Activated CD4-positive, alpha-beta T cell treated with anti-CD3 and anti-CD28 coated beads, Interleukin-2, amount 50 U/mL, for 16 hours (primary cell): Measurements from ENCODE around the gene USP31.
A peak's percentile ranks its signal among the peaks of the same experiment; 100 is the strongest.
"Not testable (repeated sequence)": the region's sequence is repeated elsewhere in the genome, so short reads cannot be mapped to it uniquely, and the experiment has no call there.

Experiments used
- DNase-seq: peaks from one replicate; pipeline ENCODE4 v3.0.0-alpha.2; 2020

The USP31 gene

DNA sequence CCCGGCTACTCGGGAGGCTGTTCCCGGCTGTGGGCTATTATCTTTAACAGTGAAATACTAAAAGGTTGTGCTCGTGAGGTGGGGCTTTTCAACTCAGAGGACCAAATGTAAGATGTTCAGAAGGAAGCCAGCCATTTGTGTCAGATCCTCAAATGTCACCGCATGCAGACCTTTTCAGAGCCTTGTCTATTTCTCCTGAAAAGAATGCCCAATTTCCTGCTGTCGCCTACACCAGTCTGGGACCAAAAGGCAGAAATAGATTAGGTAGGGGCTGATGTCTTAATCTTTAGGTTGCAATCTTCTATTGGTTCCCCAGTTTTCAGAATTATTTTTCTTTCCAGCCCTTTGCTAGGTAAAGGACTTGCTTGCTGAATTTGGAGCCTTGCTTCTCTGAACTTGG, 8.9 kb upstream of the USP31 start:
- DNase-seq = no peak

DNA sequence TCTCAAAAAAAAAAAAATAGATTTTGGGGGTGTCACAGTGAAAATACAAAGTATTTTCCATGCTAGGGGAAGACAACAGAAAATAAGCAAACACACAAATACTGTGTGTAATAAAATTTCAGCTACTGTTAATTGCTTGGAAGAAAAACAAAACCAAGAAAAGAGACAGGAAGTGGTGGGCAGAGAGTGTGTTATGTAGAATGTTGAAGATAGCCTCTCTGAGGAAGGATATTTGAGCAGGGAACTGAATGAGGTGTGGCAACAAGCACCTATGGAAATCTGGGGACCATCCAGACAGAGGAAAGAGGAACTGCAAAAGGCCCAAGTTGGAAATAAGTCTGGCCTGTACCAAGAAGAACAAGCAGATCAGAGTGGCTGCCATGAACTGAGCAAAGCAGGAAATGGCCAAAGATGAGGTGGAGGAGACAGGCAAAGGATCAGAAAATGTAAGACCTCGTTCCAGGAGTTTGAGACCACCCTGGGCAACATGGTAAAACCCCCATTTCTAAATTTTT, 7.8 kb upstream of the USP31 start:
- DNase-seq = no peak

DNA sequence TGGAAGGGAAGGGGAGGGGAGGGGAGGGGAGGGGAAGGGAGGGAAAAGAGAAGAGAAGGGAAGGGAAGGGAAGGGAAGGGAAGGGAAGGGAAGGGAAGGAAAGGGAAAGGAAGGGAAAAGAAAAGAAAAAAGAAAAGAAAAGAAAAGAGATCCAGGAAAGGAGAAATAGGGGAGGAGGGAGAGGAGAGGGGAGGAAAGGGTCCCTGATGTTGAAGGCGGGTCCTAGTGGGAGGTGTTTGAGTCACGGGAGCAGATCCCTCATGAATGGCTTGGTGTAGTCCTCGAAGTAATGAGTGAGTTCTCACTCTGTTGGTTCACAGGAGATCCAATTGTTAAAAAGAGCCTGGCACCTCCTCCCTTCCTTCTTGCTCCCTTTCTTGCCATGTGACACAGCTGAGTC, 6.9 kb upstream of the USP31 start:
- DNase-seq = no peak

DNA sequence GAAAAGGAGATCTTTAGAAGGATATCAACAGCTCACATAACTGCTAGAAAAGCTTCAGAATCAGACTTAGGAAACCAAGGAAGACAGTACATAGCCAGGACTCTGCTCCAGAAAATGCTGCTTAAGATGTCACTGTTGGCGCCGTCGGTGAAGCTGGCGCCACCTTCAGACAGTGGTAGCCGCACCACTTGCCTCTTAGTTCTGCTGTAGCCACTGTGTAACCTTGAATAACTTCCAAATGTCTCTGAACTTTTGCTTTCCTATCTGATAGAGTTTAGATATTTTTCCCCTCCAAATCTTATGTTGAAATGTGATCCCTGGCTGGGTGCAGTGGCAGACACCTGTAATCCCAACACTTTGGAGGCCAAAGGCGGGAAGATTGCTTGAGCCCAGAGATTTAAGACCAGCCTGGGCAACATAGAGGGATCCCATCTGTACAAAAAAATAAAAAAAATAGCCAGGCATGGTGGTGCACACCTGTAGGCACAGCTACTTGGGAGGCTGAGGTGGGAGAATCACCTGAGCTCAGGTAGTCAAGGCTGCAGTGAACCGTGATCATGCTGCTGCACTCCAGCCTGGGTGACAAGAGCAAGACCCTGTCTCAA, 6.3 kb upstream of the USP31 start:
- DNase-seq = peak; percentile 19

DNA sequence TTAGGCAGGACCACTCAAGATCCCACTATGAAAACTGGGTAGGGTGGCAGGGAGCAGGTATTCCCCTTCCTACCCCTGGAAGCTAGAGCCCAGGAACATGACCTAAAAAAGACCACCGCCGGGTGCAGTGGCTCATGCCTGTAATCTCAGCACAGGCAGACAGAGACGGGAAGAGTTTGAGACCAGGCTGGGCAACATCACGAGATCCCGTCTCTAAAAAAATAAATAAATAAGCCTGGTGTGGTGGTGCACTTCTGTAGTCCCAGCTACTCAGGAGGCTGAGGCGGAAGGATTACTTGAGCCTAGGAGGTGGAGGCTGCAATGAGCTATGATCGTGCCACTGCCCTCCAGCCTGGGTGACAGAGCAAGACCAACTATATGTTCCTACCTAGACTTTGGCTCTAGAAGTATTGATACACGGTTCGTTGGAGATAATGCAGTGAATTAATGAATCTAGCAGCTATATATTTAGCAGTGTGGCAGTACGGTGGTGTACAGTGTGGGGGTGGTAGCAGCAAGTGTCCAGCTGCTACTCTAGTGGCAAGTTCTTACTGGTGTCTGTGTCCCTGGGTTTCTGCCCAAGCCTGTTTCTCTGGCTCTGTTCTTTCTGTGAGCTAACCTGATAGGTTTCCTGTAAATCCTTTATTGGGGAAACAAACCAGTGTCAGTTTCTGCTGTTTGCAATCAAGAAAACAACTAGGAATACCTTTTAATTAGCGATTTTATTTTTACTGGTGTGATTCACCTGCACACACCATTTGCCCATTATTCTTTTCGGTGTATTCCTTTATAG, 3.3 kb upstream of the USP31 start:
- DNase-seq = no peak

DNA sequence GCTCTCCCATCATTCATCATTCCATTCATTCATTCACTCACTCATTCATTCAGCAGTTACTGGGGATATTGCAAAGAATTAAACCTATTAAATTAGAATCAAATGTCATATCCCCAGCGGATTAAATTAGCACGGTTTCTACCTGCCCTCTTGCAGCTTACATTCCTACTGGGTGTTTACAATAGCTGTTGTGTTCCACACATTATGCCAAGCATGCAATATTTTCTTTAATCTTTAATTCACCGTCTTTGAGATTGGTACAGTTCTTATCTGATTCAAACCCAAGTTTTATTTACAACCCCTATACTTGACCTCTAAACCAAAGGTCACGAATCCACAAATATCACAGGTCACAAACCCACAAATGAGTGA, 727 bp upstream of the USP31 start:
- no peak for DNase-seq

DNA sequence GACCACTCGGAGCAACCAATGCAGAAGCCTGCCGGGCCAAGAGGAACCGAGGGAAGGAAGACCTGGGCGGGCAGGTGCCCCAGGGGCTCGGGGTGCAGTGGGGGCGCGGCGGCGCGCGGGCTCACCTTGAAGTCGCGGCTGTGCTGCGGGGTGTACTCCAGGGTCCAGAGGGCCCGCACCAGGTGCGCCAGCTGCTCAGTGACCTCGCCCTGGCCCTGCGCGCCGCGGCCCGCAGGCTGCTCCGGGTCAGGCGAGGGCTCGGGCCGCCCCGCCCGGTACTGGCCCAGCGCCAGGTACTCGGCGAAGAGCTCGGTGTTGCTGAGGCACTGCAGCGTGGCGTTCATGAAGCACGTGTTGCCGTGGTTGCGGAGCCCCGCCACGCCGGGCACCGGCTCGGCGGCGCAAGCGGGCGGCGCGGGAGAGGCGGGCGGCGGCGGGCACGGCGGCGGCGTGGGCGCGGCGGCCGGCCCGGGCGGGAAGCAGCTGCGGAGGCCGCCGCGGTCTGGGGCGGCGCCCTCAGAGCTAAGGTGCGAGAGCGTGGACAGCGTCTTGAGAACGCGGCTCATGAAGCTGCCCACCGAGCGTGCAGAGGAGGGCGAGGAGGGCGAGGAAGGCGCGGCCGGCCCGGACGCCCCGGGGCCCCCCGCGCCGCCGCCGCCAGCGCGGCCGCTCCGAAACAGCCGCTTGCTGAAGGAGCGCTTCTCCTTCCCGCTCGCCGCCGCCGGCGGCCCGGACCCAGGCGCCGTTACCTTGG, 562 bp downstream of the USP31 start:
- peak; percentile 27 for DNase-seq

DNA sequence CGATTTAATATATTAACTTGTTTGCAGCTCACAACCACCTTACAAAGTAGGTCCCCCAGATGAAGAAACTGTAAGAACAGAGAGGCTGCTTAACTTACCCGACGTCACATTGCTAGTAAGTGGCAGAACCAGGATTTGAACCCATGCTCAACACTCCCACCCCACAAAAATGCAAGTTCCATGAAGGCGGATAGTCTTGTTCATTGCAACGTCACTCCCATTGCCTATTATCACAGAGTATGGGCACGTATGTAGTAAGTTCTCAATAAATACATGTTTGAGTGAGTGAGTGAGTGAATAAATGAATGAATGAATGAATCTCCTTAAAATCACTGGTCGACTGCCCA, 1.1 kb downstream of the USP31 start:
- no peak for DNase-seq

DNA sequence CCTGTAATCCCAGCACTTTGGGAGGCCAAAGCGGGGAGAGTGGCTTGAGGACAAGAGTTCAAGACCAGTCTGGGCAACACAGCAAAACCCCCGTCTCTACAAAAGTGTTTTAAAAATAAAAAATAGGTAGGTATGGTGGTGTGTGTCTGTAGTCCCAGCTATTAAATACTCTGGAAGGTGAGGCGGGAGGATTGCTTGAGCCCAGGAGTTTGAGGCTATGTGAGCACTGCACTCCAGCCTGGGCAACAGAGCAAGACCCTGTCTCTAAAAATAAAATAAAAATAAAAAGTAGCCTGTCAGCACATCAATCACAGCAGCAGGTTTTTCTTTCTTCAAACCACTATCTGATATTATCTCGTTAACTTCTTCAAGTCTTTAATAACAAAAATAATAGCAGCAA, 1.6 kb downstream of the USP31 start:
- no peak for DNase-seq

DNA sequence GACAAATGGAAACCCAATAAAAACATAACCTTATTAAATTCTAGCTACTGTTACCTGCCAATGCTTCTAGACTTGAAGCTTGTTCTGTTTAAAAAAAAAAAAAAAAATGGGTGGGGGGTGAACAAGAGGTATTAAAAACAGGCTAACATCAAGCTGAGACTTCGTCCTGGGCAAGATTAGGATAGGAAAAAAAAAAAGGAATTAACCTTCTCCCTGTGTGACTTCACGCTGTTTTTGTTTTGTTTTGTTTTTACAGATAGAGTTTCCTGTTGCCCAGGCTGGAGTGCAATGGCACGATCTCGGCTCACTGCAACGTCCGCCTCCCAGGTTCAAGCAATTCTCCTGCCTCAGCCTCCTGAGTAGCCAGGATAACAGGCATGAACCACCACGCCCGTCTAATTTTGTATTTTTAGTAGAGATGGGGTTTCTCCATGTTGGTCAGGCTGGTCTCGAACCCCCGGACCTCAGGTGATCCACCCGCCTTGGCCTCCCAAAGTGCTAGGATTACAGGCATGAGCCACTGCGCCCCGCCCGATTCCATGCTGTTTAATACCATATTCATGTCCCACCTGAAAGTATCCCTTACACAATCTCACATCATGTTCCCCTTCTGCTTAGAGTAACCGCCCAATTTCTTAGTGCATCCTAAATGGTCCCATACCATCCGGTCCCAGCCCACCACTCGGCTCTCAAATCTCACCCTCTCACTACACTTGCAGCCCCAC, 2.2 kb downstream of the USP31 start:
- DNase-seq = no peak

DNA sequence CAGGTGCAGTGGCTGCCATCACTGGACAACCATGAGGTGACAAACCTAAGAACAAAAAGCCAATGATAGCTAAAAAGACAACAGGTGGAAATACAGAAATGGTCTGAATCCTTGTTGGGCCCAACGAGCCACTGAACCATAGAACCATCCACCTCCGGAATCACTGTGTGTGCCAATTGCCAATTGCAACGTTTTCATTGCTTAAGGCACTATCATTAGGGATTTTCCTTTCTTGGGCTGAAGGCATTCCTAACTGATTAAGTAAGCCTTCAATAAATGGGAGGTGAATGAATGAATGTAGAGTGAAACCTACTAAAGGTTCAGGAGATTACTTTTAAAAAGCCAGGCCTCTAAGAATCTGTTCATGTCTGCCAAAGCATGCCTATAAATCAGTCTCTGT, 3.6 kb downstream of the USP31 start:
- no peak for DNase-seq

DNA sequence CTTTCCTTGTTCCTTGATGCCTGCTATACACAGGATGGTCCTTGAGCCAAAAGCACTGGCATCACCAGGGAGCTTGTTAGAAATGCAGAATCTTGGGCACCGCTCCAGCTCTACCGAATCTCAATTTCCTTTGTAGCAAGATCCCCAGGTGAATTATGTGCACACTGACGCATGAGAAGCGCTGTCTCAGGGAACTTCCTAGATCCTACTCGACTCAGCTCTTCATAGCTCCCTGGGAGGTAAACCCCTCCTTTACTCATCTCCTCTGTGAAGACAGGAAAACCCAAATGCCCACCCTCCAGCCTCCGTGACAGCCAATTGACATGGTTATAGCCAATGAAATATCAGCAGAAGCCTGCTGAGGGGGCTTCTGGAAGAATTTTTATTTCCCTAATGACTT, 4.1 kb downstream of the USP31 start:
- no peak for DNase-seq

DNA sequence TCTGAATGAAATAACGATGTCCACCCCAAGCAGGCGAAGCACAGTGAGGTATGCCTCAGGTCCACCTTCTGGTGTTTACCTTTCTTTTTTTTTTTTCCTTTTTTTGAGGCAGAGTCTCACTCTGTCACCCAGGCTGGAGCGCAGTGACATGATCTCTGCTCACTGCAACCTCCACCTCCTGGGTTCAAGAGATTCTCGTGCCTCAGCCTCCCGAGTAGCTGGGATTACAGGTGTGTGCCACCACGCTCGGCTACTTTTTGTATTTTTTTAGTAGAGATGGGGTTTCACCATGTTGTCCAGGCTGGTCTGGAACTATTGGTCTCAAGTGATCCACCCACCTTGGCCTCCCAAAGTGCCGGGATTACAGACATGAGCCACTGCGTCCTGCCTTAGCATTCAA, 4.9 kb downstream of the USP31 start:
- not testable (repeated sequence) for DNase-seq

DNA sequence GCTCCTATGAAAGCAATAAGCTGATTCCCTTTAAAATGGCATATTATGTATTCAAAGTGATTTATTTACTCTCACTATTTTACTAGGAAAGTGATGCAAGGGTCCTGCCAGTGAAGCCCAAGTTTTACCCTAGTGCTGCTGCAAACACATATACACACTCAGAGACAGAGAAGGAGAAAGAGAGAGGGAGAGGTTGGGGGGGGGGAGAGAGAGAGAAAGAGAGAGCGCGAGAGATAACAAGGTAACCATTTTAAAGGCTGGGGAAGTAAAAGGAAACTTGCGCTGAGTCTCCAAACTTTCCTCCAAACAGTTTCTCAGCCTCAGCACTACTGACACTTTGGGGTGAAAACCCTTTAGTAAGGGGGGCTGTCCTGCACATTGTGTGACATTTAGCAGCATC, 5.9 kb downstream of the USP31 start:
- no peak for DNase-seq

DNA sequence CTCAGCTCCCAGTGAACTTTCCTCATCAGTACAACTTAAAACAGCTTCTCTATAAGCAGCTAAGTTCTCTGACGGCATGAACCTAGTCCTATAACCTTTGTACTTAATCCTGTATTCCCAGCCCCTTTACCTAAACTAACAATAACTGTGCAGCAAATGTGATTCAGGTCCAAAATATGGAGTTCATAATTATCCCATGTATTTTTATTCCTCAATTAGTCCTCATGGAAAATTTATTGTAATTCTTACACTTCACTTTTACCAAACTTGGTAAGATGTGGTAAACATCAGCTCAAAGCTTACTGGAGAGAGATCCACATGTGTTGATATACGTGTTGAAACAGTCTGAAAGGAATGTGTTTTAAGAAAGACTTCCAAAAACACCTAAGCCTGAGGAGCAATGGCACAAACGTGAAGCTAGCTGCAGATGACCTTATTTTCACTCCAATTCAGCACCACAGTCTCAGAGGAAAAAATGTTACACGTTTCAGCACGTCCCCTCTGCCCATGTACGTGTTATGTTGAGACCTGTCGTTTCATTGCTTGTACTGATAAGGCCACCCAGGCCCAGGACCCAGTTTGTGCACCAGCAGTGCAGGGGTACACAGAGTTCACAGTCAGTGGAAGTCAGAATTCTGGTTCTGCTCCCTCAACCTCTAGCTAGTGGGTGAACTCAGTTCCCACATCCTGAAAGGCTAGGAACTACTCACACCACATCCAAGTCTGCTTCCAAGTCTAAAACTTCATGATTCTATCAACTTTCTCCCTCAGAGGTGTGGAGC, 7.1 kb downstream of the USP31 start:
- no peak for DNase-seq

DNA sequence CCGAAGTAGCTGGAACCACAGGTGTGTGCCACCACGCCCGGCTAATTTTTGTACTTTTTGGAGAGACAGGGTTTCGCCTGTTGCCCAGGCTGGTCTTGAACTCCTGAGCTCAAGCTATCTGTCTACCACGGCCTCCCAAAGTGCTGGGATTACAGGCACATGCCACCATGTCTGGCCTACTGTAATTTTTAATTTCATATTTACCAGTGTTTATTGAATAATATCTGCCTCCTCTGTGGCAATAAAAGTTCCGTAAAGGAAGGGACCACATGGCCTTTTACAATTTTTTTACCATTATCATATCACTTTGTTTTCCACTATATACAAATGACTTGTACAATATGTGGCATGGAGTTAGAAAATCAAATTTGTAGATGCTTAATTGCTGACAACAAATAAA, 7.8 kb downstream of the USP31 start:
- no peak for DNase-seq

DNA sequence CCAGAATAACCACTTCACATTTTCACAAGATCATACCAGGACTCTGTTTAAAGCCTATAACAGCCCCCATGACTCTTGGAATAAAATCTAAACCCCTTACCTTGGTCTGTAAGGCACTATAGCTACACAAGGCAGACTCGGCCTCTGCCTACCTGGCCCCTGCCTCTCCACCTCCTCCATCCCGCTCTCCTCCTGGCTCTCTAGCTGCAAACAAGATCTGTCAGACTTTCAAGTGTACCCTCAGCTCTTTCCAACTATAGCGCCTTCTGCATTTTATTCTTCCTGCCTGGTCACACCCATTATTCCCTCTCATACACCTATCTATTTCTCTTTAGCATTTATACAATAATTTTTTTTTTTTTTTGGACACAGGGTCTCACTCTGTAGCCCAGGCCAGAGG, 8.2 kb downstream of the USP31 start:
- DNase-seq = no peak

DNA sequence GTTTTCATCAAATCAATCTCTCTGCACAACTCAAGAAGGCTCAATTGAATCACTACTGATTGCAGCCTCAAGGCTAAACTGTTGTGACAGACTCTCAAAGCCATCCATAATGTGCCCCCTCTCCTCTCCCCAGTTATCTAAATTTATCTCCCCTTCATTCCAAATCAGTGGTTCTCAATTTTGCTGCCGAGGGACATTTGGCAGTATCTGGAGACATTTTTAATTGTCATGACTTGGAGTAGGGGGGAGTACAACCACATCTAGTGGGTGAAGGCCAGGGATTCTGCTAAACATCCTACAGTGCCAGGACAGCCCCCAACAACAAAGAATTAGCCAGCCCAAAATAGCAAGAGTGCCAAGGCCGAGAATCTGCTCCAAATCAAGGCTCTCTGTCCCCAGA, 9.1 kb downstream of the USP31 start:
- no peak for DNase-seq

DNA sequence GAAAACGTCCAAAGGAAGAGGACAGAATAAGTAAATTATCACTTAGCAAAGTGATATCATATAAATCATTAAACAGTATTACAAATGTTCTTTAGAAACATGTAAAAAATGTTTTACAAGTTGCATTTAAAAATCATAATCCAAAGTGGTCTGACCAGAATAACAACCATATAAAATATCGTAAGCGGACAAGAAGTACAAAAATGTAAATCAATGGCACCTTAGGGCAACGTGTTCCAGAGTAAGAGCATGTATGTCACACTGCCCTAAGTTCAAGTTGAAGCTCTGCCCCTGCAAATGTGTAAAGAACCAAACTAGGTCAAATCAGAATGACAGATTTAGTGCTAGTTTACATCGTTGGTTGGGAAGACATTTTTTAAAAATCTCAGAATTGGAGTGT, 11.4 kb downstream of the USP31 start:
- no peak for DNase-seq

DNA sequence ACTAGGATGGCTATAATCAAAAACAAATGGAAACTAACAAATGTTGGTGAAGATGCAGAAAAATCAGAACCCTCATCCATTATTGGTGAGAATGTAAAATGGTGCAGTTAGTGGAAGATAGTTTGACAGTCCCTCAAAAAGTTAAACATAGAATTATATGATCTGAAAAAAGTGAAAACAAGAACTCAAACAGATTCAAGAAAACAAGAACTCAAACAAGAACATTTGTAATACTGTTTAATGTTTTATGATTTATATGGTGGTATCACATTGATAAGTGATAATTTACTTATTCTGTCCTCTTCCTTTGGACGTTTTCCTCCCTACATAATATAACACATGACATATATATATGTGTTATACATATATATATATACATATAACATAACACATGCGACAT, 12.0 kb downstream of the USP31 start:
- no peak for DNase-seq

DNA sequence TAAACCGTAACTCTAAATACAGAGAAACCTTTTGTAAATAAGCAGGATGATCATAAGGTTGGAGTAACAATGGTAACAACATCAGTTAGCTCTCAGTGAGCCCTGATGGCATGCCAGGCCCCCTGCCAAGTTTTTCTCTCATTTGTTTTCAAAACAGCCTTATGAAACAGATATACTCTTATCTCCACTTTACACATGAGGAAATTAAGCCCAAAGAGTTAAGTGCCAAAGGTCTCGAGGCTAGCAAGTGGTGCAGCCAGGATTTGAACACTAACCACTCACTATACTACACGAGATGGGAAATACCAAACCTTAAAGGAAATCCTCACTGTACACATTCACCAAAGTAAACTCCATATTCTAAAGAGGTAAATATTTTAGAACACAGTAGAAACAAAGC, 15.0 kb downstream of the USP31 start:
- DNase-seq = no peak

DNA sequence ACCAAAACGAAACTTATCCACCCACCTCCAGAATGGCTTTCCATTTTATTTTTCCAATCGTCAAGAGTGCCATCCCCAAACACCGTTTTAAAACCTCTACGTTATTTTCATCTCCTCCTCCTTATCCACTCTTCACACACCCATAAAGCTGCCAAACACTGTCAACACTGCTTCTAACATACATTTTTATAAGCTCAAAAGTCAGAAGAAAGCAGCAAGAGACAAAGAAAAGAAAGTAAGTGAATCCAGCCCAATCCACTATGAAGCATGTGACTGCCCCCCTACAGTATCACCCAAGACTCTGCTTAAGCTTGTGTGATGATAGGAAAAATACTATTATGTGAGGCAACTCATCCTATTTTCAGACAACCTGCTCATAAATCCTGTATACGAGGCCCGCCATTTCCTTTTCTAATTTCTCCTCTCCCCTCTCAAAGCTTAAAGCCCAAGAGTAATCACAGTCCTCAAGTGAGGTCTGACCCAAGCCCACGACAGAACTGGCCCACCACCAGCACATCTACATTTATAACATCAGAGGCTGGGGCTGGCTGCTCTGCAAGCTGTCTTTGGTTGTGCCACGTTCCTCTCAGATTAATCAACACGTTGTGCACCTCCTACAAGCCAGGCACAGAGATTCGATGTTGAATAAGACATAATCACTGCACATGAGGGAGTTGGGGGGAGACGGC, 16.3 kb downstream of the USP31 start:
- no peak for DNase-seq
